Naive thymus-derived CD4-positive, alpha-beta T cell (primary cell): ENCODE measurements around the gene CAMTA2. TPM values are rescaled to one million over a fixed set of nuclear protein-coding genes. Genes with fewer than 3 reads are reported as not detected.

Source experiments
- ATAC-seq: fragments of 150-1000 bp; cut with Tn5 transposase; 2 replicates; pipeline ENCODE4 v1.10.0; 2021; ENCODE audit warnings: mild to moderate bottlenecking, moderate library complexity
- CTCF ChIA-PET: fragments of 350-600 bp; sonication (Branson Sonifier 250); formaldehyde crosslinking; loops from one replicate; lab custom pipeline; 2021; ENCODE audit warnings: antibody characterized with exemption; lab: Charles Lee
- POLR2A ChIA-PET: fragments of 350-600 bp; sonication (Branson Sonifier 250); formaldehyde crosslinking; loops from one replicate; lab custom pipeline; 2021; ENCODE audit warnings: antibody characterized with exemption, inconsistent platforms; lab: Charles Lee
- DNase-seq, 9 donors: peaks; one replicate each; pipeline versions ENCODE4 v3.0.0 to v3.0.0-alpha.2; 2020 to 2022; ENCODE audit warnings: mixed read lengths in 1 of 9
- H3K27ac ChIP-seq: one replicate; pipeline ENCODE4 v1.7.0; 2013; ENCODE audit warnings: mild to moderate bottlenecking, low read depth, low read length, moderate library complexity
- H3K27me3 ChIP-seq, 2 donors: one replicate each; pipeline ENCODE4 v1.7.0; 2013; ENCODE audit warnings: low read length in 2 of 2, mild to moderate bottlenecking in 2 of 2, moderate library complexity in 2 of 2; ENCODE audit not compliant: control insufficient read depth in 2 of 2, insufficient read depth in 2 of 2
- H3K36me3 ChIP-seq, 3 experiments: 1 replicate in 2 of 3; 2 replicates in 1 of 3; pipeline ENCODE4 v1.7.0; 2013; ENCODE audit warnings: low read length in 3 of 3, mild to moderate bottlenecking in 3 of 3, moderate library complexity in 1 of 3; ENCODE audit not compliant: insufficient read depth in 3 of 3, control insufficient read depth in 2 of 3
- H3K4me1 ChIP-seq, 2 donors: one replicate each; pipeline ENCODE4 v1.7.0; 2013; ENCODE audit warnings: low read length in 2 of 2, mild to moderate bottlenecking in 2 of 2, moderate library complexity in 1 of 2; ENCODE audit not compliant: control insufficient read depth in 2 of 2, insufficient read depth in 2 of 2
- H3K4me3 ChIP-seq: 2 replicates; pipeline ENCODE4 v1.7.0; 2013; ENCODE audit warnings: mild to moderate bottlenecking, low read length
- H3K9me3 ChIP-seq, 3 experiments: 1 replicate in 2 of 3; 2 replicates in 1 of 3; pipeline ENCODE4 v1.7.0; 2013; ENCODE audit warnings: low read length in 3 of 3; ENCODE audit not compliant: control insufficient read depth in 2 of 3
- H3K27ac Mint-ChIP-seq, 9 donors: one replicate each; pipeline ENCODE4 v1.8.0; 2020 to 2022; ENCODE audit warnings: mixed read lengths in 9 of 9, mild to moderate bottlenecking in 8 of 9, moderate library complexity in 5 of 9, inconsistent platforms in 2 of 9
- H3K27me3 Mint-ChIP-seq, 5 donors: one replicate each; pipeline ENCODE4 v1.8.0; 2021 to 2022; ENCODE audit warnings: mixed read lengths in 5 of 5, mild to moderate bottlenecking in 1 of 5
- H3K36me3 Mint-ChIP-seq, 5 donors: one replicate each; pipeline ENCODE4 v1.8.0; 2020 to 2022; ENCODE audit warnings: mixed read lengths in 5 of 5, mild to moderate bottlenecking in 3 of 5, inconsistent platforms in 1 of 5
- H3K4me1 Mint-ChIP-seq, 7 donors: one replicate each; pipeline ENCODE4 v1.8.0; 2020 to 2022; ENCODE audit warnings: mixed read lengths in 7 of 7, mild to moderate bottlenecking in 3 of 7, inconsistent platforms in 1 of 7
- H3K4me3 Mint-ChIP-seq, 10 donors: one replicate each; pipeline ENCODE4 v1.8.0; 2020 to 2022; ENCODE audit warnings: mild to moderate bottlenecking in 10 of 10, mixed read lengths in 10 of 10, moderate library complexity in 6 of 10, inconsistent platforms in 2 of 10
- H3K9me3 Mint-ChIP-seq, 11 donors: one replicate each; pipeline ENCODE4 v1.8.0; 2020 to 2022; ENCODE audit warnings: mixed read lengths in 11 of 11, mild to moderate bottlenecking in 4 of 11, inconsistent platforms in 1 of 11, moderate library complexity in 1 of 11
- intact Hi-C, 2 donors: fragments of 100-400 bp; cut with micrococcal nuclease; formaldehyde crosslinking; loops; one replicate each; pipeline ENCODE4 v1.15.1; 2023
- polyA plus RNA-seq, 2 donors: library from polyadenylated mRNA; unstranded; fragments of 300-500 nt; fragmentation: Illumina TruSeq; gene quantifications; one replicate each; pipeline ENCODE4 v1.2.3, GENCODE V29; 2021
- total RNA-seq, 6 experiments: library from RNA in 5 of 6; stranded (reverse) in 5 of 6; gene quantifications; 1 replicate in 5 of 6; 2 replicates in 1 of 6; pipeline ENCODE4 v1.2.3 and lab custom pipeline; 2021 to 2026

The CAMTA2 gene
- total RNA-seq (10 to 100 TPM; 55.2 to 90.0 (median 64.1) TPM), polyA plus RNA-seq (10 to 100 TPM in 1 of 2 donors, 1 to 10 TPM in 1; 9.7 to 20.5 TPM), total RNA-seq (lab: John Stamatoyannopoulos, UW) (32.8 reads per million, percentile 62 among the genes with 10 or more reads in this experiment)

GRCh38 chr17:4986951-4987766, at the start of gene CAMTA2:
Gene CAMTA2 (minus strand): TSS chr17:4987675. CDS start chr17:4986222, 1,453 bp downstream.
- Mint-ChIP-seq H3K9me3 (no peaks in the 10 kb centered on the region), H3K36me3 (peaks cover 0 to 15% (median 6%) of the 10 kb centered on the region in 5 donors), H3K4me1 (peaks cover 29 to 51% (median 46%) of the 10 kb centered on the region in 7 donors), H3K27ac (peak within 1 kb of the TSS; percentile 87 to 95 (median 93)), H3K4me3 (peak within 1 kb of the TSS; percentile 86 to 94 (median 91)), H3K27me3 (no peaks in the 10 kb centered on the region)
- Histone ChIP-seq H3K4me1 (peaks cover 10 to 23% of the 10 kb centered on the region in 2 donors), H3K36me3 (peaks cover 0 to 25% (median 0%) of the 10 kb centered on the region in 3 experiments), H3K4me3 (peak within 1 kb of the TSS; percentile 91), H3K27ac (peak within 1 kb of the TSS; percentile 99), H3K9me3 (no peaks in the 10 kb centered on the region), H3K27me3 (no peaks in the 10 kb centered on the region)
- ChIA-PET CTCF (interaction anchor here (0.7 to 2.7 kb wide), 7 partner anchors 10 to 82 kb away, joined by 3 to 13 read pairs (median 5); partner anchors contain the start of genes INCA1 and SPAG7), POLR2A (interaction anchor here (0.5 to 4.0 kb wide), 17 partner anchors 9 to 240 kb away, joined by 3 to 50 read pairs (median 6); partner anchors contain the start of genes C17orf107, INCA1, KIF1C and PFN1)
- intact Hi-C loops, result loop anchor here (1.0 to 5.0 kb wide), 7 partner anchors 10 to 125 kb away; partner anchors contain the start of genes INCA1 (in 2 of the 2), KIF1C (in 2 of the 2), RNF167 (in 2 of the 2) and SLC25A11 (in 2 of the 2)
- peak; percentile 70 to 87 (median 80) for DNase-seq
- ATAC-seq, result peak; percentile 93

DNA sequence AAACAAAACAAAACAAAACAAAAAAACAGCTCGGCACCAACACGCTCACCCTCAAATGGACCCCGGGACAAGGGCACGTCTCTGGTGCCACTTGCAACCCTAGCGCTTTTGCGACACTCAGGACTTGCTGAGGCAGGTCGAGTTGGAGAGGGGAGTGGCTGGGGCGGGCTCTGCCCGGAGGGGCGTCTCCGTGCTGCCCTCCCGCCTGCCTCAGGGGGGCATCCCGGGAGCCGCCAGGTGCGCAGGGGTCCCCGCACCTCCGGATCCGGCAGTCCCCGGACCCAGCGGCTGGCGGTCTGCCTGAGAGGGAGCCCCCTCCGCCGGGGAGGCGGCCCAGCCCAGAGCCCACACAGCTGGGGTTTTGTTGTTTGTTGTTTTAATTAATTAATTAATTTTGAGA, 47.8 kb upstream of the CAMTA2 start, which contains the start of gene SLC52A1:
SLC52A1 (minus strand) TSS at position 112 of the 400 bp plus-strand sequence. CDS start 820 bp downstream, outside the sequence.
- Histone ChIP-seq H3K27ac (no peak within 1 kb of the TSS), H3K9me3 (no peaks in the 10 kb centered on the region), H3K36me3 (no peaks in the 10 kb centered on the region), H3K27me3 (no peaks in the 10 kb centered on the region), H3K4me3 (no peak within 1 kb of the TSS), H3K4me1 (peaks cover 10 to 16% of the 10 kb centered on the region in 2 donors)
- peaks cover 5 to 35% (median 22%) of the 10 kb centered on the region in 7 donors for H3K4me1 Mint-ChIP-seq
- POLR2A ChIA-PET, result interaction anchor here (1.1 kb wide), 1 partner anchor 27 kb away, joined by 5 read pairs; no protein-coding TSS in a partner anchor
- H3K27ac Mint-ChIP-seq, result peak within 1 kb of the TSS in 2 of 9 donors; percentile 41 to 55
- H3K36me3 Mint-ChIP-seq, result peaks cover 0 to 5% (median 0%) of the 10 kb centered on the region in 5 donors
- H3K4me3 Mint-ChIP-seq, result peak within 1 kb of the TSS in 2 of 10 donors; percentile 11 to 20
- peaks cover 0 to 4% (median 0%) of the 10 kb centered on the region in 11 donors for H3K9me3 Mint-ChIP-seq
- intact Hi-C loops, result no loop called here
- DNase-seq, result no peak
- CTCF ChIA-PET, result interaction anchor here (0.6 to 8.9 kb wide), 4 partner anchors 9 to 54 kb away, joined by 3 to 118 read pairs (median 6); no protein-coding TSS in a partner anchor
- no peak for ATAC-seq
- peaks cover 0 to 7% (median 0%) of the 10 kb centered on the region in 5 donors for H3K27me3 Mint-ChIP-seq

DNA sequence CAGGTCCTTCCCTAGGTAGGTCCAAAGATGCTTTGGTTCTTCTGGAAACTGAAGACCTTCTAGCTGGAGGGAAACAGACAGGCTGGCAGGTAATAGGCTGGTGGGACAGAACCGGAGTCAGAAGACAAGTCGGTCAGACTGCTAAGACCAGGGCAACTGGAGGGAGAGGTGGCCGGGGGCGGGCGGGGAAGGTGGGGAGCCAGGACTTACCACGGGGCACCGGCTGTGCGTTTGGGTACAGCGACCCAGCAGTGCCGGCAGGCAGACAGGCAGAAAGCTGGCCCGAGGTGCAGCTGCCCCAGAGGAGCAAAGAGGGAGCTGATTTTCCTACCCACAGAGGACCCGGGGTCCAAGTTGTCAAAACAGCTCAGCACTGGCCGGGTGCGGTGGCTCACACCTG, 47.2 kb upstream of the CAMTA2 start:
- Mint-ChIP-seq H3K4me3 (peak overlapping the region in 1 of 10 donors; percentile 20), H3K4me1 (peaks cover 5 to 34% (median 22%) of the 10 kb centered on the region in 7 donors), H3K27me3 (peaks cover 0 to 7% (median 0%) of the 10 kb centered on the region in 5 donors), H3K9me3 (peaks cover 0 to 1% (median 0%) of the 10 kb centered on the region in 11 donors), H3K36me3 (peaks cover 0 to 2% (median 0%) of the 10 kb centered on the region in 5 donors), H3K27ac (peak overlapping the region in 2 of 9 donors; percentile 41 to 55)
- Histone ChIP-seq H3K4me1 (peaks cover 10 to 17% of the 10 kb centered on the region in 2 donors), H3K27me3 (no peaks in the 10 kb centered on the region), H3K27ac (no peak overlapping the region), H3K9me3 (no peaks in the 10 kb centered on the region), H3K4me3 (no peak overlapping the region), H3K36me3 (no peaks in the 10 kb centered on the region)
- CTCF ChIA-PET, result interaction anchor here (0.7 to 8.9 kb wide), 5 partner anchors 10 to 619 kb away, joined by 3 to 118 read pairs (median 3); no protein-coding TSS in a partner anchor
- POLR2A ChIA-PET, result interaction anchor here (1.1 to 4.3 kb wide), 2 partner anchors 15 to 27 kb away, joined by 5 to 18 read pairs; no protein-coding TSS in a partner anchor
- DNase-seq (no peak), ATAC-seq (no peak)
- intact Hi-C loops, result loop anchor here in 1 of 2 donors (5.0 kb wide), 1 partner anchor 47 kb away; the partner anchor contains the start of gene CAMTA2

DNA sequence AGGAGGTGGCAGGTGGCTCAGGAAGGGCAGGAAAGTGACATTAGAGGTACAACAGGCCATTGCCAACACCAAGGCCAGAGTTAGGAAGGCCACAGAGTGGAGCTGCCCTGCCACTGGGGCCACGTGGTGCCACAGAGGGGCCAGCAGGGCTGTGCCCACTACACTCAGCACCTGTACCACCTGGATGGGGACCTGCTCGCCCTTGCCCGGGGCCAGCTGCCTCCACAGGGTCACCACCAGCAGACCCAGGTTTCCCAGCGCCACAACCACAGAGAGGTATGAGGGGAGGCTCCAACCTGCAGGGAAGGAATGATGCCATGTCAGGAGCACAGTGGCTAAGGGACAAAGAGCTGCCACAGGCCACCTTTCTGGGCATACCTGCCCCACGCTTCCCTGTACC, 46.6 kb upstream of the CAMTA2 start:
- Histone ChIP-seq H3K27ac (no peak overlapping the region), H3K27me3 (no peaks in the 10 kb centered on the region), H3K4me1 (peaks cover 10 to 17% of the 10 kb centered on the region in 2 donors), H3K36me3 (no peaks in the 10 kb centered on the region), H3K4me3 (no peak overlapping the region), H3K9me3 (no peaks in the 10 kb centered on the region)
- ATAC-seq (no peak), DNase-seq (no peak)
- ChIA-PET CTCF (interaction anchor here (0.7 to 8.9 kb wide), 3 partner anchors 11 to 618 kb away, joined by 3 to 118 read pairs (median 4); no protein-coding TSS in a partner anchor), POLR2A (interaction anchor here (1.1 to 4.3 kb wide), 2 partner anchors 15 to 28 kb away, joined by 5 to 18 read pairs; no protein-coding TSS in a partner anchor)
- peak overlapping the region in 1 of 10 donors; percentile 20 for H3K4me3 Mint-ChIP-seq
- intact Hi-C loops, result loop anchor here in 1 of 2 donors (5.0 kb wide), 1 partner anchor 47 kb away; the partner anchor contains the start of gene CAMTA2
- peaks cover 5 to 32% (median 22%) of the 10 kb centered on the region in 7 donors for H3K4me1 Mint-ChIP-seq
- no peaks in the 10 kb centered on the region for H3K36me3 Mint-ChIP-seq
- H3K27me3 Mint-ChIP-seq, result peaks cover 0 to 7% (median 0%) of the 10 kb centered on the region in 5 donors
- no peaks in the 10 kb centered on the region for H3K9me3 Mint-ChIP-seq
- no peak overlapping the region for H3K27ac Mint-ChIP-seq

DNA sequence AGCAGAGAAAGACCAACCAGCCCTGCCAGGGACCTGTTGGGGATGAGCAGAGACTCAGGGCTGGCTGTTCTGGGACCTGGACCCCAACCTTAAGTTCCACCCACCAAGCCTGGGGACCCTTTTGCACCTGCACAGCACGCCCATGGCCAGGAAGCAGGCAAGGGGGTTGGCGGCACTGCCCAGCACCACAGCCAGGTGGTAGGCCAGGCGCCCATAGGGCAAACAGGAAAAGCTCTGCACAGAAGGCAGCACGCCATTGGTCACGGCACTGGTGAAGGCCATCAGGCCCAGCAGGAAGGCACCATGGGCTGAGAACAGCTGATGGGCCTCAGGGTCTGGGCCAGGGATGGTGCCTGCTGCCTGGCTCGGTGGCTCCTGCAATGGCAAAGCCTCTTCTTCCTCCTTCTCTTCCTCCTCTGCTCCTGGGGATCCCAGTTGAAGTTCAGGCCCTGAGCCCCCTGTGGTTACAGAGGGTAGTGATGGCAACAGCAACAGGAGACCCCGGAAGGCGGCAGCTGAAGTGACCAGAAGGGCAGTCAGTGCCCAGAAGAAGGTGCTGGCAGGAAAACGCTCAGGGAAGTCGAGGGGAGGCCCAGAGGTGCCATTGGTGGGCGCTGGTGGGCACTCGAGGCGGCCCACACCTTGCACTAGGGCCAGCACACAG, 46.0 kb upstream of the CAMTA2 start:
- H3K36me3 Mint-ChIP-seq, result no peaks in the 10 kb centered on the region
- intact Hi-C loops, result loop anchor here in 1 of 2 donors (5.0 kb wide), 1 partner anchor 46 kb away; the partner anchor contains the start of gene CAMTA2
- H3K36me3 ChIP-seq, result no peaks in the 10 kb centered on the region
- no peaks in the 10 kb centered on the region for H3K27me3 ChIP-seq
- H3K27ac Mint-ChIP-seq, result no peak overlapping the region
- CTCF ChIA-PET, result interaction anchor here (1.1 to 8.9 kb wide), 2 partner anchors 19 to 28 kb away, joined by 3 to 118 read pairs; no protein-coding TSS in a partner anchor
- DNase-seq (no peak), ATAC-seq (no peak)
- no peaks in the 10 kb centered on the region for H3K9me3 ChIP-seq
- H3K9me3 Mint-ChIP-seq, result no peaks in the 10 kb centered on the region
- POLR2A ChIA-PET, result interaction anchor here (4.3 kb wide), 1 partner anchor 16 kb away, joined by 18 read pairs; no protein-coding TSS in a partner anchor
- H3K4me1 ChIP-seq, result peaks cover 10 to 17% of the 10 kb centered on the region in 2 donors
- H3K4me3 ChIP-seq, result no peak overlapping the region
- H3K27me3 Mint-ChIP-seq, result peaks cover 0 to 7% (median 0%) of the 10 kb centered on the region in 5 donors
- peaks cover 5 to 32% (median 22%) of the 10 kb centered on the region in 7 donors for H3K4me1 Mint-ChIP-seq
- no peak overlapping the region for H3K27ac ChIP-seq
- peak overlapping the region in 1 of 10 donors; percentile 14 for H3K4me3 Mint-ChIP-seq
